ENCODE results near the gene HAS3.

DNA sequence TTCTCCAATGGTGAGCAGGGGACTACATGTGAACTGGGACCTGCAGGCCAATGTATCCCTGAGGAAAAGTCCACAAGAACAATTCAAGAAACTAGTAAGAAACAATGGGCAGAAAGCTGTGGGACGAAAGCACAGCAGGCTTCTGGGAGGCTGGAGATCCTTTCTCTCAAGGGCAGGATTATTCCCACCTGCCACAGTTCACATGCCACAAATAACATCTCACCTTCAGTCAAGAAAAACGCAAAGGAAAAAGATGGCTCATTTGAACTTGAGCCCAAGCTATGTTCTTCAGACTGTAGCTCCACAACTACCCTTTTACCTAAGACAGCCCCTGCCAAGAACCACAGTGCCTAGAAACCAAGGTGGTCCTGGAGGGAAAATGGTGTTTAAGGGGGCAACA is 13.0 kb downstream of the HAS3 start:
- TF ChIP-seq CTCF (IDR thresholded peaks at IDR 0.05) (no peak), POLR2A (IDR thresholded peaks at IDR 0.05) (no peak), EP300 (IDR thresholded peaks at IDR 0.05) (no peak)
